Measurements from ENCODE around the gene GIMAP6.
"Not testable (repeated sequence)": the region's sequence is repeated elsewhere in the genome, so short reads cannot be mapped to it uniquely, and the experiment has no call there.

The GIMAP6 gene

DNA sequence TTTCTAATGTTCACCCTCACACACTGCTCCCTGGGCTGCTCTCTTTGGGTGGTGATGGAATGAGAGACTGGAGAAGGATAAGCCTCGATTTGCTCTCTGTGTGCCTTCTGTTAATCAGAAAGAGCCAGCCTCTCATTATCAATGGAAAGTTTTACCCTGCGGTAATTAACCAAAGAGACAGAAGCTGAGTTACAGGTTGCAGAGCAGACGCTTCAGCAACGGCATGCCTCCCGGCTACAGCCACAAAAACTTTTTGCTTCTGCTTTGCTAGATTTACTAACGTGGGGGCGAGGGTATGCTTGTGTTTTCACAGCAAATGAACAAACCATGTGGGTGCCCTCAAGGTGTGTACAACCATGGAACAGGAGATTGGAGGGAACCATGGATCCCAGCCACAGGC lies 47.0 kb downstream of the GIMAP6 start:
- DNase-seq (ENCODE audit: low spot score), result no peak

DNA sequence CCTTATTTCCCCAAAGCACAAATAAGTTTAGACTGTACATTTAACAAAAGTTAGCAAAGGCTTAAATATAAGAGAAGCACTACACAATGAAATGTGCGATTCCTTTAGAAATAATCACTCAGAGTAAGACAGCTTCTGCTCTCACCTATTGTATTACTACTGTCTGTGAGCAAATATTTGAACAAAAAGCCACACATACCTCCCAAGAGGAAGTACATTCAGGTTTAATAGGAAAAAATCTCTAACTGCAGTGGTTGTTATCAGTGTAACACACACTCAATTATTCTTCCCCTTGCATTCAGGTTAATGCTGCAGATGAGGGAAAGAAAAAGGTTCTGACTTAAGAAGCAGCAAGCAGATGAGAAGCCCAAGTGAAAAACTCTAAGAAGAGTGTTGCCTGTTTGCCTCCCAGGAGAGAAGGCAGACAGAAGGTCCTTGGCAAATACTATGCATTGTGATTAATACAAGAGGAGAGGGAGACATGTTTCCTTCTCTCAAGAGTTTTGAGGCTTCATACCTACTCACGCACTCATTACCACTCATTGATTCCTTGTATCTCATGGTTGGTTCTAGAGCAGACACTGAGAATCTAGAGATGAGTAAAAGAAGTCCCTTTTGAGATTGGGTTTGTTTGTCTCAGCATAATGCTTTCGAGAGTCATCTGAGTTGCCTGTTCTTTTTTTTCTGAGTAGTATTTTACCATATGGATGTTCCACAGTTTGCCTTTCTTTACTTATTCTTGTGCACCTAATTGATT lies 51.4 kb downstream of the GIMAP6 start:
- no peak for DNase-seq (ENCODE audit: low spot score)

DNA sequence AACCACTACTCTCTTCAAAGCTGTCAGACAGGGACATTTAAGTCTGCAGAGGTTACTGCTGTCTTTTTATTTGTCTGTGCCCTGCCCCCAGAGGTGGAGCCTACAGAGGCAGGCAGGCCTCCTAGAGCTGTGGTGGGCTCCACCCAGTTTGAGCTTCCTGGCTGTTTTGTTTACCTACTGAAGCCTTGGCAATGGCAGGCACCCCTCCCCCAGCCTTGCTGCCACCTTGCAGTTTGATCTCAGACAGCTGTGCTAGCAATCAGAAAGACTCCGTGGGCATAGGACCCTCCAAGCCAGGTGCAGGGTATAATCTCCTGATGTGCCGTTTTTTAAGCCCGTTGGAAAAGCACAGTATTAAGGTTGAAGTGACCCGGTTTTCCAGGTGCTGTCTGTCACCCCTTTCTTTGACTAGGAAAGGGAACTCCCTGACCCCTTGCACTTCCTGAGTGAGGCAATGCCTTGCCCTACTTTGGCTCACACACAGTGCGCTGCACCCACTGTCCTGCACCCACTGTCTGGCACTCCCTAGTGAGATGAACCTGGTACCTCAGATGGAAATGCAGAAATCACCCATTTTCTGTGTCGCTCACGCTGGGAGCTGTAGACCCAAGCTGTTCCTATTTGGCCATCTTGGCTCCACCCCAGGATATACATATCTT lies 52.1 kb downstream of the GIMAP6 start:
- not testable (repeated sequence) for DNase-seq (ENCODE audit: low spot score)

Measured in ecto neural progenitor cell (in vitro differentiated cells).